ENCODE data around the gene COX10.

DNA sequence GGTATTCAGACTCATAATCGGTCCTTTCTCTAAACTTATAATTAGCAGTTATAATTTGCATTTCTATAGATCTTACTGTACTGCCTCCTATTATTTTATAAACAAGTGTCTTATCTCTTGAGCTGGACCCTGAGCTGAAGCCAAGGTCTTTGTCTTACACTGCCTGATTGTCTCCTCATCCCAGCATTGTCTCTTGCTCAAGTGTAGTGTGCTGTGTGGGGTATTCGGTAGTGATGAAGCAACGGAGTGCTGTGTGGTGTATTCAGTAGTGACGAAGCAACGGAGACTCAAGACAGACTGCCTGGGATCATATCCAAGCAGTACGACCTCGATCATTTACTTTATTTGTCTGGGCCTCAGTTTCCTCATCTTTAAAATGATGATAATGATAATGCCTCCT is 69.3 kb downstream of the COX10 start:
- TF ChIP-seq GATA2 (IDR thresholded peaks at IDR 0.05; ENCODE audit: low read depth, low read length) (no peak), GATA3 (IDR thresholded peaks at IDR 0.05; ENCODE audit: low read depth, low read length) (no peak)

All from SH-SY5Y (cell line).